Endothelial cell of umbilical vein (primary cell): ENCODE data around the gene ADCY7. TPM values are rescaled to one million over a fixed set of nuclear protein-coding genes. Genes with fewer than 3 reads are reported as not detected.

Experiments used
- BruUV-seq: library from RNA; stranded (reverse); fragments of 400-500 nt; replicated peaks from 2 replicates; lab custom pipeline; 2021; lab: Mats Ljungman, UMichigan
- CTCF ChIA-PET: fragments of 300-600, 350-600 bp; sonication (Branson Sonifier 250); formaldehyde crosslinking; loops from one replicate; lab custom pipeline; 2021; ENCODE audit warnings: antibody characterized with exemption, inconsistent platforms; lab: Charles Lee
- POLR2A ChIA-PET: fragments of 300-600, 350-600 bp; sonication (Branson Sonifier 250); formaldehyde crosslinking; loops from one replicate; lab custom pipeline; 2021; ENCODE audit warnings: antibody characterized with exemption, inconsistent platforms; lab: Charles Lee
- DNase-seq: peaks from one replicate; pipeline ENCODE4 v3.0.0-alpha.2; 2011; ENCODE audit warnings: low read depth, low spot score
- FAIRE-seq: peaks from 2 replicates; lab custom pipeline; 2011; peaks lifted over from hg19 to GRCh38; lab: Jason Lieb, UNC
- H2AFZ ChIP-seq: 2 replicates; pipeline ENCODE4 v1.6.0; 2012; ENCODE audit warnings: low read depth, low read length, control low read depth, inconsistent platforms
- H3K27ac ChIP-seq: 2 replicates; pipeline ENCODE4 v1.5.1; 2011; ENCODE audit warnings: low read depth, mild to moderate bottlenecking, control low read depth, low read length, moderate library complexity; ENCODE audit not compliant: insufficient read depth
- H3K27me3 ChIP-seq, 2 experiments: 2 replicates each; pipeline versions ENCODE4 v1.6.0 to v1.6.1; 2011; ENCODE audit warnings: low read length in 2 of 2, mixed read lengths in 1 of 2; ENCODE audit not compliant: control insufficient read depth in 2 of 2, insufficient read depth in 2 of 2
- H3K36me3 ChIP-seq, 2 experiments: 2 replicates in 1 of 2; 3 replicates in 1 of 2; pipeline ENCODE4 v1.5.1; 2011; ENCODE audit warnings: low read length in 2 of 2, mild to moderate bottlenecking in 1 of 2, moderate library complexity in 1 of 2; ENCODE audit not compliant: control insufficient read depth in 2 of 2, insufficient read depth in 2 of 2; ENCODE audit errors: extremely low read depth in 1 of 2
- H3K4me1 ChIP-seq: 3 replicates; pipeline ENCODE4 v1.5.1; 2011; ENCODE audit warnings: mild to moderate bottlenecking, low read length; ENCODE audit not compliant: control insufficient read depth, insufficient read depth; ENCODE audit errors: extremely low read depth
- H3K4me2 ChIP-seq: 2 replicates; pipeline ENCODE4 v1.6.1; 2011; ENCODE audit warnings: low read length, control low read depth, mixed read lengths; ENCODE audit not compliant: insufficient read depth
- H3K4me3 ChIP-seq, 3 experiments: fragments of 200-600 bp in 1 of 3; sonication (generic), shearing (Covaris generic) in 1 of 3; replicated peaks in 1 of 3; 2 replicates each; pipeline ENCODE4 v1.5.1; 2011 to 2016; ENCODE audit warnings: control low read depth in 3 of 3, low read length in 3 of 3, mild to moderate bottlenecking in 2 of 3, inconsistent platforms in 1 of 3, low read depth in 1 of 3, moderate library complexity in 1 of 3; ENCODE audit not compliant: insufficient read depth in 1 of 3
- H3K79me2 ChIP-seq: 2 replicates; pipeline ENCODE4 v1.6.0; 2012; ENCODE audit warnings: low read length, inconsistent platforms; ENCODE audit not compliant: control insufficient read depth, insufficient read depth
- H3K9ac ChIP-seq: replicated peaks from 2 replicates; pipeline ENCODE3; 2011; ENCODE audit warnings: low read length, control low read depth; ENCODE audit not compliant: insufficient read depth; ENCODE audit errors: extremely low read depth
- H3K9me1 ChIP-seq: replicated peaks from 3 replicates; pipeline ENCODE4 v1.6.0; 2011; ENCODE audit warnings: mild to moderate bottlenecking, low read length; ENCODE audit not compliant: control insufficient read depth, insufficient read depth; ENCODE audit errors: extremely low read depth
- H3K9me3 ChIP-seq: replicated peaks from 2 replicates; pipeline ENCODE4 v1.5.1; 2012; ENCODE audit warnings: low read length, inconsistent platforms; ENCODE audit not compliant: control insufficient read depth, insufficient read depth
- H4K20me1 ChIP-seq: replicated peaks from 2 replicates; pipeline ENCODE3; 2011; ENCODE audit warnings: mild to moderate bottlenecking, low read length; ENCODE audit not compliant: control insufficient read depth, insufficient read depth; ENCODE audit errors: extremely low read depth
- EZH2 ChIP-seq: IDR thresholded peaks from 2 replicates; pipeline ENCODE4 v1.6.1; 2012; ENCODE audit warnings: borderline replicate concordance, low read depth, mild to moderate bottlenecking, moderate library complexity, low read length, inconsistent platforms; ENCODE audit not compliant: severe bottlenecking
- FOS ChIP-seq: IDR thresholded peaks from 2 replicates; pipeline ENCODE4 v1.6.1; 2011; ENCODE audit warnings: mild to moderate bottlenecking, low read length, moderate library complexity, borderline replicate concordance; ENCODE audit not compliant: insufficient read depth
- GATA2 ChIP-seq: IDR thresholded peaks from 2 replicates; pipeline ENCODE4 v1.7.0; 2011; ENCODE audit warnings: low read depth, mild to moderate bottlenecking, moderate library complexity, mixed read lengths, low read length; ENCODE audit not compliant: insufficient read length, insufficient read depth
- JUN ChIP-seq: IDR thresholded peaks from 2 replicates; pipeline ENCODE4 v1.6.1; 2011; ENCODE audit warnings: borderline replicate concordance, low read depth; ENCODE audit not compliant: insufficient read length, insufficient read depth
- MYC ChIP-seq: IDR thresholded peaks from one replicate; pipeline ENCODE4 v1.6.1; 2011; ENCODE audit warnings: mild to moderate bottlenecking, low read depth, low read length
- POLR2A ChIP-seq: IDR thresholded peaks from 2 replicates; pipeline ENCODE4 v1.6.1; 2012; ENCODE audit warnings: low read depth, mild to moderate bottlenecking, control low read depth, low read length
- POLR2AphosphoS5 ChIP-seq: IDR thresholded peaks from 2 replicates; pipeline ENCODE4 v1.6.1; 2012; ENCODE audit warnings: low read depth, mild to moderate bottlenecking, control low read depth, low read length, moderate library complexity; ENCODE audit not compliant: insufficient read depth
- dilution Hi-C: fragments of 300-500 bp; cut with MboI; formaldehyde crosslinking; loops from one replicate; pipeline ENCODE4 v1.15.0; 2019; ENCODE audit warnings: low sequenced_read_pairs; ENCODE audit not compliant: extremely low pct_ligation_motif_present
- intact Hi-C: fragments of 100-400 bp; cut with micrococcal nuclease; formaldehyde crosslinking; loops from one replicate; pipeline ENCODE4 v1.10.0; 2022
- polyA plus RNA-seq, 4 experiments: library from polyadenylated mRNA; depleted of rRNA in 3 of 4; stranded (reverse) in 3 of 4; unstranded in 1 of 4; fragments of >200 nt; gene quantifications; 2 replicates each; pipeline versions ENCODE4 v1.2.1 to v1.2.3, GENCODE V29; 2011 to 2012; ENCODE audit warnings: missing spikeins in 1 of 4
- total RNA-seq: library from RNA; stranded (reverse); gene quantifications from 2 replicates; pipeline ENCODE4 v1.2.3, GENCODE V29; 2021
- TF ChIP-seq, protein P1 (sequence below), 2 donors: IDR thresholded peaks; 1 replicate in 1 of 2; 2 replicates in 1 of 2; pipeline ENCODE4 v1.5.1; 2011; ENCODE audit warnings: low read length in 2 of 2, mild to moderate bottlenecking in 2 of 2, moderate library complexity in 2 of 2, control low read depth in 1 of 2, inconsistent platforms in 1 of 2, low read depth in 1 of 2; ENCODE audit not compliant: insufficient read depth in 1 of 2; ENCODE audit errors: extremely low read depth in 1 of 2
- TF ChIP-seq, protein P2 (sequence below): IDR thresholded peaks from 2 replicates; pipeline ENCODE4 v1.6.1; 2011; ENCODE audit not compliant: insufficient read depth, insufficient read length

ADCY7 gene
- total and polyA plus RNA-seq, 2 donors (not counting 3 experiments of a cell fraction or from before 2014, with no cell fraction given), result 3.5 to 9.3 TPM

DNA sequence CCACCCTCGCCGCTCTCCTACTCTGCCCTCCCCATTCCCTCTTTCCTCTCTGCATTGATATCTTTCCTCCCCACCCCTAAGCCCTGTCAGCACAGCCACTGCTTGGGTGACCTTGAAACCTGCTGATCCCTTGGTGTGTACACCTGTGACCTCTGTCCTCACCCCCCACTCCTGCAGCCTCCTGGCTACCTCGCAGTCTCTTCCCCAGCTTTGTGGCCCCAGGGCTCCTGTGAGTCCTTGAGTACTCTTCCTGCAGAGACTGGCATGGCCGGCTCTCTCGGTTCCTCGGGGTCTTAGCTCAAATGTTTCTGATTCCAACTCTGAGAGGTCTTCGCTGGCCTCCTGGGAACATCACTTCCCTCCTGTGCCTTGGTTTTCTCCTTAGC is 31.7 kb downstream of the ADCY7 start:
- Histone ChIP-seq H4K20me1 (no peaks in the 10 kb centered on the region), H3K4me1 (no peaks in the 10 kb centered on the region), H3K4me2 (no peak overlapping the region), H3K79me2 (no peaks in the 10 kb centered on the region), H3K27me3 (no peaks in the 10 kb centered on the region), H2AFZ (no peak overlapping the region), H3K27ac (no peak overlapping the region), H3K9me3 (no peaks in the 10 kb centered on the region), H3K9ac (no peak overlapping the region), H3K4me3 (no peak overlapping the region), H3K9me1 (no peaks in the 10 kb centered on the region), H3K36me3 (no peaks in the 10 kb centered on the region)
- no TSS peak for BruUV-seq
- no peak for DNase-seq
- TF ChIP-seq POLR2A (no peak), EZH2 (no peak), GATA2 (no peak), POLR2AphosphoS5 (no peak), FOS (no peak), JUN (no peak), MYC (no peak)
- TF ChIP-seq, protein P1, sequence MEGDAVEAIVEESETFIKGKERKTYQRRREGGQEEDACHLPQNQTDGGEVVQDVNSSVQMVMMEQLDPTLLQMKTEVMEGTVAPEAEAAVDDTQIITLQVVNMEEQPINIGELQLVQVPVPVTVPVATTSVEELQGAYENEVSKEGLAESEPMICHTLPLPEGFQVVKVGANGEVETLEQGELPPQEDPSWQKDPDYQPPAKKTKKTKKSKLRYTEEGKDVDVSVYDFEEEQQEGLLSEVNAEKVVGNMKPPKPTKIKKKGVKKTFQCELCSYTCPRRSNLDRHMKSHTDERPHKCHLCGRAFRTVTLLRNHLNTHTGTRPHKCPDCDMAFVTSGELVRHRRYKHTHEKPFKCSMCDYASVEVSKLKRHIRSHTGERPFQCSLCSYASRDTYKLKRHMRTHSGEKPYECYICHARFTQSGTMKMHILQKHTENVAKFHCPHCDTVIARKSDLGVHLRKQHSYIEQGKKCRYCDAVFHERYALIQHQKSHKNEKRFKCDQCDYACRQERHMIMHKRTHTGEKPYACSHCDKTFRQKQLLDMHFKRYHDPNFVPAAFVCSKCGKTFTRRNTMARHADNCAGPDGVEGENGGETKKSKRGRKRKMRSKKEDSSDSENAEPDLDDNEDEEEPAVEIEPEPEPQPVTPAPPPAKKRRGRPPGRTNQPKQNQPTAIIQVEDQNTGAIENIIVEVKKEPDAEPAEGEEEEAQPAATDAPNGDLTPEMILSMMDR (IDR thresholded peaks at IDR 0.05; ENCODE audit: extremely low read depth in 1 of 2, insufficient read depth in 1 of 2, low read depth in 1 of 2, low read length in 2 of 2), result no peak
- TF ChIP-seq, protein P2, sequence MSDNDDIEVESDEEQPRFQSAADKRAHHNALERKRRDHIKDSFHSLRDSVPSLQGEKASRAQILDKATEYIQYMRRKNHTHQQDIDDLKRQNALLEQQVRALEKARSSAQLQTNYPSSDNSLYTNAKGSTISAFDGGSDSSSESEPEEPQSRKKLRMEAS, result no peak
- CTCF ChIA-PET, result interaction anchor here (0.8 kb wide), 1 partner anchor 57 kb away, joined by 4 read pairs; no protein-coding TSS in a partner anchor
- dilution Hi-C loops, result no loop called here
- POLR2A ChIA-PET, result no interaction called here
- no peak for FAIRE-seq
- intact Hi-C loops, result no loop called here
